Activated T-helper 9 cell treated with anti-CD3 and anti-CD28 coated beads, Interleukin-2, amount 50 U/mL, for 16 hours (primary cell): ENCODE data around the gene TEX51.

ENCODE experiments used
- DNase-seq: peaks from one replicate; pipeline ENCODE4 v3.0.0-alpha.2; 2020; ENCODE audit warnings: low read depth

The TEX51 gene

DNA sequence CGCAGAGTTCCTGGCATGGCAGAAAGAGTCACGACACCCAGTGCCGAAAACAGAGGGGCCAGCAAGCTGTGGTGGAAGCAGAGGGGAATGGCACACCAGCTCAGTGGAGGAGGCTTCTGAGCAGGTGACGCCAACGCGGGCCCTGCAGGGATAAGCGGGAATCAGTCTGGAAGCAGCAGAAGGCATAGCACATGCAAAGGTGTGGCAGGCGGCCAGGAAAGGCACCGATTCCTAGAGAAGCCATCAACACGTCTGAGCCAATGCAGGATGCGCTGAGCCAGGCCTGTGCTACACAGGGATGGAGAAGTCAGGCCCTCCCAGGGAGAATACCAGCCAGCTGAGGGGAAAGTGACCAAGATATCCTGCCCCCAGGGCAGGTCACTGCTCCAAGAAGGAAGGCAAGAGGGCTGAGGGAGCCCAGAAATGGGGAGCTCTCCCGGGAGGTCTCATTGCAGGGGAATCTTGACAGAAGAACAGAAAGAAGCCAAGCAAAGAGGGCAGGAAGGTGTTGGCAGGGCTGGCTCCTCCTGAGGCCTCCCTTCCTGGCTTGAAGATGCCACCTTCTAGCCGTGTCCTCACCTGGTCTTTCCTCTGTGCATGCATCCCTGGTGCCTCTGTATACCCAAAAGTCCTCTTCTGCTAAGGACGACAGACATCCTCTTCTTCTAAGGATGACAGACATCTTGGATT is 16.3 kb downstream of the TEX51 start:
- no peak for DNase-seq

DNA sequence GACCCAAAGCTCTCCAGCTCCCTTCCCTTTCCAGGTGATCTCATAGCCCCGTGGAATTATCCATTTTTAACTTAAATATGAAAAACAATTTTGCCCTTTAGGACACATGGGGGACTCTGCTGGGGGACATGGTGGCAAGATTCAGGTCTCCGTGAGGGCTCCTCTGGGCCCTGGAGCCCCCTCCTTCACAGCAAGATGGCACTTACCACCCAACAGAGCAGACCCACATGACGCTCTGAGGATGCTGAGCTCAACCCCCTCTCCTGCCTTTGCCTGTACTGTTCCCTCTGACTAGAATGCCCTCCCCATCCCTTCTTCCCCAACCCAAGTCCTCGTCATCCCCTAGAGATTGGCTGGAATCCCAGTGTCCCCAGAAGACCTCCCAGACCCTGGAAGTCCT is 17.2 kb downstream of the TEX51 start:
- no peak for DNase-seq

DNA sequence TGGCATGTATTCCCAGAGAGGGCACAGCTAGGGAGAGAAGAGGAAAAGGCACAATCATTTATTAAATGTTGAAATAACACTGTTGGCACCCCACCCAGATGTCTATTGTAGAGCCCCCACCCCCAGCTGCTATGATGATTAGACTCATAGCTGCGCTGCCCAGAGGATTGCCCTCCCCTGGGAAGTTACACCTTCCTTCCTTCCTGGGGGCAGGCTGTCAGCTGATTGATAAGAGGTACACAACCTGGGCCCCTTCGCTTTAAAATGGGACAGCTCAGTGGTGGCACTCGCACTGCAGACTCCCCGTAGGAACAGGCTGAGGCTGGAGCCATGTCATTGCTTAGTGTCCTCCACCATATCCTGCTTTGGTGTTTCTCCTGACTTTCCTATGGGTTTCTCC is 18.1 kb downstream of the TEX51 start:
- no peak for DNase-seq

DNA sequence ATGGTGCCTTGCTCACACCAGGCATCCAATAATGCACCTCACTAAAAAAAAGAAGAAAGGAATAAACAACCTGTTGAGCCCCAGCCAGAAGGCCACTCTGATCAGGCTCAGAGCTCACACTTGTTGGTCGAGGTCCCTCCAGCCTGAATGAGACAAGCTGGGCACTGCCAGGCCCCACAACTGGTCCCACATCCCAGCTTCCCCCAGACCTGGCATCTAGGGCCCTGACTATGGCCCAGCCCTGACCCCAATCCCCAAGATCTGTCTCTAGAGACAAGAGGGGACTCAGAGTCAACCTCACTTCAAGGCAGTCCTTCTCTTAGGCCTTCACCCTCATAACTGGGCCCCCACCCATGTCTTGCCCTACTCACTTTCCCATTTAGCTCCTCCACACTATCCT is 22.4 kb downstream of the TEX51 start:
- DNase-seq = no peak

DNA sequence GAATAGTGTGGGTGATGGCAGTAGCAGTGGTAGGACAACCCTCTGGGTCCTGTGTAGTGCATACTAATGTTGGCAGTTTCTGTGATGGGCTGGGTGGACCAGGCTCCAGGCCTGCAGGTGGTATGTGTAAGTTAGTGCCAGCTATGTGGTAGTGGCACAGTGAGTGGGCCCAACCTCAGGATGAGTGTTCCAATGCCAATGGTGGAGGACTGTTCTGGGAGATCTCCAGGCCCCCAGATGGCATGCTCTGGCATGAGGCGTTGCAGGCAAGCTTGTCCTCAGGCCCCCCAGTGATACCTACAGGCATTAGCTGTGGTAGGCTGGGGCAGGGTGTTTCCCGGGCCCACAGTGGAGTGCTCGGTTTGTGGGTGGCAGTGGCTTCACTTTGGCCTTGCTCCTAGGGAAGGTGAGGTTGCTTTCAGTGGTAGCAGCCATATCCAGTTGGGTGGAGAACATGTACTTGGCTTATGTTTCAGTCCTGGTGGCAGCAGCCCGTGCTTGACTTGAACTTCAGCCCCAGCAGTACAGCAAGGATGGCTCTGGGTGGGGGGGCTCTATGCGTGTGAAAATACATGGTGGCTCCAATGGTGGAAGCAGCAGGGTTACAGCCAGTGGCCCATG is 32.4 kb downstream of the TEX51 start:
- no peak for DNase-seq

DNA sequence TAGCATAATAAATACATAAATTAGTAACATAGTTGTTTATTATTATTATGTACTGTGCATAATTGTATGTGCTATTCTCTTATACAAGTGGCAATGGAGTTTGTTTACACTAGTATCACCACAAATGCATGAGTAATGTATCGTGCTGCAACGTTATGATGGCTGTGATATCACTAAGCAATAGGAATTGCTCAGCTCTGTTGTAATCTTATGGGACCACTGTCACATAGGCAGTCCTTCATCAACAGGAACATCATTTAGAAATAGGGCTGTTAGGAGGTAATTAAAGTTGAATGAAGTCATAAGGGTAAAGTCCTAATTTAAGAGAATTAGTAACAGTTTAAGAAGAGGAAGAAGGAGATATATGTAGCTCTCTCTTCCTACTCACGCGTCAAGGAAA is 33.8 kb downstream of the TEX51 start:
- DNase-seq = no peak

DNA sequence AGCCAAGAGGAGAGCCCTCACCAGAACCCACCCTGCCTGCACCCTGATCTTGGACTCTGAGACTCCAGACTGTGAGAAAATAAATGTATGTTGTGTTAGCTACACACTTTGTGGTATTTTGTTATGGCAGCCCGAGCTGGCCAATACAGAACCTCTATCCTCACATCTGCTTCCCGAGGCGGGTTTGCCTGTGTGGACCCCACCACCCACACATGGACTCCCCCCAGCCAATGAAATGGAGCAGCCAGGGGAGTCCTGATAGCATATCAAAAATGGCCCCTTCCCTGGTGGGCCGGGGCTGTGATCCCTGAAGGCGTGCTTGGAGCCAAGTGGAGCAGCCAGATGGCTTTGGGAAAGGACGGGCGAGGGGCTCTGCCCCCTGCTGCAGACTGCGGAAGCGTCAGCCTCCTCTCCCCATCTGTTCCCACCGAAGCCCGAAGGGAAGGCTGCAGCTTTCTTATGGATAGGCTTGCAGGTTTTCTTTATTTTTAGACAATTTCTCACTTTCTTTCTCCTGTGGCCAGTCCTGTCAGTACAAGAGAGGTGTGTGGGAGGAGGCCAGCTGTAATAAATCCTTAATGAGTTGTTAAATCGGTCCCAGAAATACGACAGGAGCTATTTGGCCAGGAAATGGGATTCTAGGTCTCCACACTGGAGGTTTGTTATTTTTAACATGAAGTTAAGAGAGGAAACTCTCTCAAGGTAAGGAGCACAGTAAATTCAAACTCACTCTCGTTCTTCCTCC is 34.4 kb downstream of the TEX51 start:
- no peak for DNase-seq

DNA sequence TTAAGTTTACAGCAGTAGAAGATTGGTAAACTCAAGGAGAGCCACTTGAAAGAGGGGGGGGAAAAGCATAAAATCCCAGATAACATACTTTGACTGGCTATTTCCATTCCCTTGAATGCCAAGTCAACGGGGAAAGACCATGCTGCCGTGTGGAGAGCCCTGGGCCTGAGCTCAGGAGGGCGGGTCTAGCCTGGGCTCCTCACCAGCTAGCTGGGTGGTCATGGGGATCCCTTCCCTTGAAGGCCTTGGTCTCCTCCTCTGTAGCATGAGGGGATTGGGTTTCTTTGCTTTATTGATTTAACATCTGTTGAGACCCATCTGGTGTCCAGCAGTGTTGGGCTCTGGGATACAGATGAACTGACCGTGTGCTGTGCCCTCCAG is 35.0 kb downstream of the TEX51 start:
- no peak for DNase-seq

DNA sequence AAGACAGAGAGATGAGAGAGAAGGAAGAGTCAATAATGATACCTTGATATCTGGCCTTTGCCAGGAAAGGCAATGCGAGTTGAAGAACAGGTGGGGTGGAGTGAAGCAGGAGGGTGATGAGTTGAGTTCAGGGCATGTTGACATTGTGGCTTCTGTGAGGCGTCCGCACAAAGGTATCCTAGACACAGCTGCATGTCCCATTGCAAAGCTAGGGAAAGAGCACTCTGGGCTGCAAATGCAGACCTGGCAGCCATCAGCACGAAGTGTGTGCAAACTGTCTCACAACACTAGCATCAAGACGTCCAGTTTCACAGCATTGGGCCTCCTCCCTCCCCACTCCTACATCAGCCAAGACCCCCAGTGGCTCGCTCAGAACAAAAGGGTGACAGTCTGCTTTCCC is 36.1 kb downstream of the TEX51 start:
- no peak for DNase-seq

DNA sequence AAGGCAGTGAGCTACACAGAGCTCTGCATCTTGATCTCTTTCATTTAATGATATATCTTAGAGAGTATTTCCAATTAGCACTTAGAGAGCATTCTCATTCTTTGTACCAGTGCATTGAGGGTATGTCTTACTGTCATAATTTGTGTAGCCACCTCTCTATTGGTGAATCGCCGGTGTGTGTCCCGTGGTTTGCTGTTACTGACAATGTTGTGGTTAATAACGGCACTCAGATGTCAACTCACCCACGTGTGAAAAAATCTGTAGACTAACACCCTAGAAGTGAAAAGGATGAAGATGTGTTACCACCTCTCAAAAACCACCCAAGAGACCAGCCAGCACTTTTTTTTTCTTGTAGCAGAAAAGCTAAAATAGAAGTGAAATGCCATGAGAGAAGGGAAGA is 37.1 kb downstream of the TEX51 start:
- no peak for DNase-seq

DNA sequence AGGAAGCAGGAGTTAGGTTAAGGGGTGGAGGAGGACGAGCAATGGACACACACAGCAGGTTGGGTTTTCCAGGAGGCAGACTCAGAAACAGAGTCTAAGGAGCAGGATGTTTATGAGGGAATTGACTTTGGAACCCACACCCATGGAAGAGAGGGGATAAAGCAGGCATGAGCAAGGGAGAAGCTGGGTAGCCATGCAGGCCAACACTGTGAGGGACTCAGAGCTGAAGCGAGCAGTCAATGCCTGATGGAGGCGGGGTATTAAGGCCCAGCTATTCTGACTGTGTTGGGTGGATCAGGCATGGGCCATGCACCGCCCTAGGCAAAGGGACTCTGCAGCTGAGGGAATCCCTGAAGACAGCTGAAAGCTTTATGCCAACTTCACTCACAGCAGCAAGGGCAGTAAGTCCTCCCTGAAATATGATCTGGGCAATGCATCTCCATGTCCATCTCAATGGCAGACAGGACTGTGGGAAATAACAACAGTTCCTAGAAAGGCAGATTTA is 37.6 kb downstream of the TEX51 start:
- DNase-seq = no peak

DNA sequence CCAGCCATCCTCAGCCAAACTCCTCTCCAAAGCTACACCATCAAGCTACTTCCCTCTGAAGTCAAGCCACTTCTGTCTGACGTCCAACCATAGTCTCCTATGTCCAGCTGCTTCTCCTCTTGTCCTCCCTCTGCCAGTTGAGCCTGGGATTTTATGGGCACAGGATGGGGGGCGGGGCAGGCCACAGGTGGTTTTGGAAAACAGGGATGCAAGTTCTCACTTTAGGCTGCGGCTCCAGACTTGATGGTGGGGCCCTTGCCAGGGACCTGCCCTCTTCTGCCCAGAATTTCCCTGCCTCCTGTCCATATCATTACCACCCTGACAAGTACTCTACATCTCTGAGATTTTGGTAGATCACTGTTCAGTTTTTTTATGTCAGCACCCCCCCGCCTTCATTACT is 41.6 kb downstream of the TEX51 start:
- DNase-seq = no peak

DNA sequence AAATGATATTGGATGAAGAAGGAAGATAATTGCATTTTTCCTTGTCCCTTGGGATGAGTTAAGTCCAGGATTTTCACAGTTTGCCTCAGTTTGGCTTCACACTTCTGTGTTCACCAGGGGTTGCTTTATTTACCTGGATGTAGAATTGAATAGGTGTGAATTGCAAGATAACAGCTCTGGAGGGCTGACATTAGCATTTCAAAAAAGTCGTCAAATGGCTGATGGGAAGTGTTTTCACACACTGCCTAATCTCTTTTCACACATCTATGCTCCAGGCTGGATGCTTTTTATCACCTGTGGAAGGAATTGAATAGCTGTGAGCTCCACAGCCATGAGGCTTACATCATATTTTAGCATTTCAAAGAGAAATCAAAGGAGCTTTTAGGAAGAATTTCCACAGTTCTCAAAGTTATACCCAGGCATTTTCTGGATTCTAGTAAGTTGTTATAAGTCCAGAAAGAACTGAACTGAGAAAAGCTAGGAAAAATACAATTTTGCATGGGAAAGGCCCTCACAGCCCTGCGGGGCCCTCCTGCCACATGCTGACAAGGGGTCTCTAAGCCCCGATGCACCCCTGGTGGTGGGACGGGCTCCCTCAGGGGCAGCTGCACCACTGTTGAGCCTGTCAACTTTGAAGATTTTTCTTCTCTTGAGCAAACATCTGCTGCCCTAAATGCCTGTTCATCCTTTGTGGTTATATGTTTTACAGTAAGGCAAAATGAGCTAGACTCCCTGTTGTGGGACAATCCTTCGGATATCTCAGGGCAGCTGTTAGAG is 43.9 kb downstream of the TEX51 start:
- no peak for DNase-seq

DNA sequence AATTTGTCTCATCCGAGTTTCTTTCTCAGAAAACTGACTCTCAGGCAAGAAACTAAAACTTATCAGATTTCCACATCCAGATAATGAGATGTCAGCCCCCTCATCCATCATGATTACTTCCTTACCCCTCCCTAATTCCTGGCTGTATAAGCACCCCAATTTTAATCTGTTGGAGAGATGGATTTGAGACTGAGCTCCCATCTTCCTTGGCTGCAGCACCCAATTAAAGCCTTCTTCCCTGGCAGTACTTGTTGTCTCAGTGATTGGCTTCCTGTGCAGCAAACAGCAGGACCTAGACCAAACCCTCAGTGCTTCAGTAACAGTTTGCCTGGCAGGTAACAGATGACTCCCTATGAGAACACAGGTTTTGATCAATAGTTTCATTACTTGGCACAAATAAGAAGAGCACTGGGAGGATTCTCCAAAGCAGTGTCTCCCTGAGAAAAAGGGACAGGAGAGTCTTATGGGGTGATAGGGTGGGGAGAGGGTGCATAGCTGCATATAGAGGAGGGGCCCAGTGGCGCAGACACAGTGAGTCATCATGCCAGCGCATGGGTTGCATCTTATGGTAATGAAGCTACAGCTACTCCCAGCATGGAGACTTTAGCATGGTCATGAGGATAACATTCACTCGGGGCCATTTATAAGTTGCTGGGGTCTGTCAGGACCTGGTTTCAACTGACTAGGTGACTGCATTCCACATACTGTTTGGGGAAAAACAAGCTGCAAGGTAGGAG is 45.1 kb downstream of the TEX51 start:
- no peak for DNase-seq

DNA sequence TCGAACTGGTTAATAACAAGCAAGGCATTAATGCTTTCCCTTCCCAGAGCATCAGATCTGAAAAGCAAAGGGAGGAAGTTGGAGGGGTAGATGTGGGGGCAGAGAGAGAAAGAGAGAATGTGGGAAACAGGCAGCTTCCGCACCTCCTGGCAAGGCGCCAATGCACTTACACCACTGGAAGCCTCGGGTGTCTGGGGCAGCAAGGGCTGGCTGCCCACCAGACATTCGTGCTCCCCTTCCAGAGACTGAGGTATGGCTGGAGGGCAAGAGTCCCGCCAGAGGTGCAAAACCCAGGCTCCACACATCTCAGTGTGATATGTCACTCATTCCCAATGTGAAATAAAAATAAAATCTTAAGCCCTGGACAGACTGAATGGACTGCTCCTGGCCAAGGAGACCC is 46.4 kb downstream of the TEX51 start:
- DNase-seq = no peak

DNA sequence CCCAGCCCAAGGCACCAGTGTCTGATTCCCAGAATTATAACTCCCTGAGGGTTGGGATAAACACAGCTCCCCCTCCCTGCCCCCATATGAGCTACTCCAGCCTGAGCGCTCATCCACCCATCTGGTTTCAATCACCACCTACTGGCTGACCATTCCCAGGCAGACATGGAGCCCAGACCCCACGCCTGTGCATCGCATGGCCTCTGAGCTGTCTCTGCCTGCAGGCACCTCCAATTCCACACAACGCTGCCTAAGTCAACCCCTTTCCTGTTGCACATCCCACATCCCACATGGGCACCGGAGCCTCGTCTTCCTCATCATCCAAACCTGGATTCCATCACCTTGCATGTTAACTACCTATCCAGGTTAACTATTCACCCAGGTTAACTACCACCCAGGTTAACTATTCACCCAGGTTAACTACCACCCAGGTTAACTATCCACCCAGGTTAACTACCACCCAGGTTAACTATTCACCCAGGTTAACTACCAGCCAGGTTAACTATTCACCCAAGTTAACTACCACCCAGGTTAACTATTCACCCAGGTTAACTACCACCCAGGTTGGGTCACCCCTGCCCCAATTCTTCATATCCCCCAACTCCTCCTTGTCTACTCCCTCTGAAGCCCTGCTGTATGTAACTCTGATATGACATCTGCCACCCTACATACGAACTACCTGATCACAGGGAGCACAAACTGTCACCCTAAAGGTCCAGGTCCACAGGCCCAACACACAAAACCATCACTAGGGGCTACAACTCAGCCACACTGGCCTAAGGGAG is 47.8 kb downstream of the TEX51 start:
- DNase-seq = no peak

DNA sequence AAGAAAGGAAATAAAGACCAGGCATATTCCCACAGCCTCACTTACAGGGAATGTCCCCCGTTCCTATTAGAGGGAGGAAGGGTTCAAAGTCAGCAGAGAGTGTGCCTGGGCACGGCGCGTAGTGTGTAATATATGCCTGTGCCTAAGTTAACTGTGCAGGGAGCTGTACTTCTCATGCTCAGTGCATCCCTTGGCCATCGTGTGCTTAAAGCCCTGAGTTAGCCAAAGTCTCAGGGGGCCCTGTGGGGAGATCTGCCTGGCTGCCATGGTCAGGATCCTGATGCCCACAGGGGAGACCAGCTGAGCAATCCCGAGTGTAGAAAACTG is 48.4 kb downstream of the TEX51 start:
- DNase-seq = no peak

DNA sequence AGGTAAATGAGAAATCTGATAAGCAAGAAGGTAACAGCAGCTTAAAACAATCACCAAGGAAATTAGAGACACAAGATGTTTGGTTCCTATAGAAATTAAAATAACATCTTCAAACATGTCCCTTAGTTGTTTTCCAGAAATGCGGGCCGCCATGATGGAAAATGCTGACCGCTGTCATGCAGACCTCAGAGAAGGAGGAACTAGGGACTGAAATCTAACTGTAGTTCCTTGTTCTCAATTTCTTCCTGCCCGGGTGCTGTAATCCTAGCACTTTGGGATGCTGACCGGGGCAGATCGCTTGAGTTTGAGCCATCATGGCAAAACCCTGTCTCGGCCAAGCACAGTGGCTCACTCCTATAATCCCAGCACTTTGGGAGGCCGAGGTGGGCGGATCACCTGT is 51.1 kb downstream of the TEX51 start:
- no peak for DNase-seq

DNA sequence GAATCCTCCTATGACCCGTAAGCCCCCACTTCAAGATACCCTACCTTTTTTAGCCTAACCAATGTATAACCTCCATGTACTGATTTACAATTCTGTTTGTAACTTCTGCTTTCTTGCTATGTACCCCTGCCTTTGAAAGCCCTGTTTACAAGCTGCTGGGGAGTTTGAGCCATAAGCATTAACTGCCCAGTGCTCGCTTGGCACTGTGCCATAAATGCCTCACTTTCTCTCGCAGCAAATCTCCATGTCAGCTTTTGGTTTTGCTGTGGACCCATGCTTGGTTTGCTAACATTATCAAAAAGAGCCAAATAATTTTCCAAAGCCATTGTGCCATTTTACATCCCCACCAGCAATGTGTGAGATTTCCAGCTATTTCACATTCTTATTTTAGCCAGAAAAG is 51.8 kb downstream of the TEX51 start:
- DNase-seq = no peak
